Measurements from ENCODE around the gene ZBTB42.

ZBTB42 gene

GRCh38 chr14:104794099-104794498 is 6.8 kb upstream of the ZBTB42 start:
- peaks cover 4% of the 10 kb centered on the region for H3F3A ChIP-seq (ENCODE audit: control insufficient read depth, insufficient read depth)
- no peak overlapping the region for H3K27ac ChIP-seq (ENCODE audit: low read depth, low read length)
- H3K27me3 ChIP-seq (ENCODE audit: control insufficient read depth, low read length): peaks cover 33% of the 10 kb centered on the region
- H3K4me2 ChIP-seq (ENCODE audit: low read length): peak overlapping the region; percentile 99
- H3K36me3 ChIP-seq (ENCODE audit: control insufficient read depth, low read length): peaks cover 33% of the 10 kb centered on the region
- no peaks in the 10 kb centered on the region for H3K9me3 ChIP-seq (ENCODE audit: control insufficient read depth, insufficient read depth, low read length)
- H4K20me1 ChIP-seq (ENCODE audit: control insufficient read depth, insufficient read depth, low read depth, low read length): peaks cover 14% of the 10 kb centered on the region
- TF ChIP-seq EZH2phosphoT487 (IDR thresholded peaks at IDR 0.05; ENCODE audit: borderline replicate concordance, low read length) (no peak), CTCF (IDR thresholded peaks at IDR 0.05; ENCODE audit: low read depth, low read length, poor library complexity, severe bottlenecking) (no peak)
- H3K4me1 ChIP-seq (ENCODE audit: control insufficient read depth, low read length): peaks cover 19% of the 10 kb centered on the region
- peaks cover 55% of the 10 kb centered on the region for H3K79me2 ChIP-seq (ENCODE audit: control insufficient read depth, low read length)
- H3K9me2 ChIP-seq (replicated peaks; ENCODE audit: control insufficient read depth, low read length): no peaks in the 10 kb centered on the region
- peak overlapping the region; percentile 99 for H3K4me3 ChIP-seq (ENCODE audit: low read length)

GRCh38 chr14:104794631-104794992 is 6.3 kb upstream of the ZBTB42 start:
- Histone ChIP-seq H3K27me3 (ENCODE audit: control insufficient read depth, low read length) (peaks cover 38% of the 10 kb centered on the region), H3K27ac (ENCODE audit: low read depth, low read length) (0 out of 2 replicates have a peak overlapping the region, but pooled peaks have one; percentile 3), H3K9me3 (ENCODE audit: control insufficient read depth, insufficient read depth, low read length) (no peaks in the 10 kb centered on the region), H3K79me2 (ENCODE audit: control insufficient read depth, low read length) (peaks cover 49% of the 10 kb centered on the region), H3F3A (ENCODE audit: control insufficient read depth, insufficient read depth) (peaks cover 8% of the 10 kb centered on the region), H3K36me3 (ENCODE audit: control insufficient read depth, low read length) (peaks cover 29% of the 10 kb centered on the region), H3K4me1 (ENCODE audit: control insufficient read depth, low read length) (peaks cover 19% of the 10 kb centered on the region), H3K4me2 (ENCODE audit: low read length) (peak overlapping the region; percentile 99), H3K9me2 (replicated peaks; ENCODE audit: control insufficient read depth, low read length) (no peaks in the 10 kb centered on the region), H4K20me1 (ENCODE audit: control insufficient read depth, insufficient read depth, low read depth, low read length) (peaks cover 14% of the 10 kb centered on the region), H3K4me3 (ENCODE audit: low read length) (peak overlapping the region; percentile 99)
- TF ChIP-seq EZH2phosphoT487 (IDR thresholded peaks at IDR 0.05; ENCODE audit: borderline replicate concordance, low read length) (no peak), CTCF (IDR thresholded peaks at IDR 0.05; ENCODE audit: low read depth, low read length, poor library complexity, severe bottlenecking) (no peak)

GRCh38 chr14:104794993-104795780 is 5.7 kb upstream of the ZBTB42 start, which contains the start of gene AKT1:
TSS of gene AKT1 (minus strand) at chr14:104795748. CDS start at chr14:104792643, 3,105 bp downstream.
- H3K36me3 ChIP-seq (ENCODE audit: control insufficient read depth, low read length): peaks cover 25% of the 10 kb centered on the region

More at GRCh38 chr14:104794993-104795780, 5.7 kb upstream of the ZBTB42 start, which contains the start of gene AKT1:
- H3K4me1 ChIP-seq (ENCODE audit: control insufficient read depth, low read length): peaks cover 22% of the 10 kb centered on the region
- H3K4me3 ChIP-seq (ENCODE audit: low read length): peak within 1 kb of the TSS; percentile 99
- peaks cover 47% of the 10 kb centered on the region for H3K79me2 ChIP-seq (ENCODE audit: control insufficient read depth, low read length)
- peaks cover 44% of the 10 kb centered on the region for H3K27me3 ChIP-seq (ENCODE audit: control insufficient read depth, low read length)
- TF ChIP-seq EZH2phosphoT487 (IDR thresholded peaks at IDR 0.05; ENCODE audit: borderline replicate concordance, low read length) (no peak), CTCF (IDR thresholded peaks at IDR 0.05; ENCODE audit: low read depth, low read length, poor library complexity, severe bottlenecking) (no peak)
- peak within 1 kb of the TSS; percentile 99 for H3K4me2 ChIP-seq (ENCODE audit: low read length)
- H3K27ac ChIP-seq (ENCODE audit: low read depth, low read length): 0 out of 2 replicates have a peak within 1 kb of the TSS, but pooled peaks have one; percentile 3
- no peaks in the 10 kb centered on the region for H3K9me2 ChIP-seq (replicated peaks; ENCODE audit: control insufficient read depth, low read length)
- H3K9me3 ChIP-seq (ENCODE audit: control insufficient read depth, insufficient read depth, low read length): no peaks in the 10 kb centered on the region
- peaks cover 12% of the 10 kb centered on the region for H3F3A ChIP-seq (ENCODE audit: control insufficient read depth, insufficient read depth)
- peaks cover 14% of the 10 kb centered on the region for H4K20me1 ChIP-seq (ENCODE audit: control insufficient read depth, insufficient read depth, low read depth, low read length)

All from DOHH2 (cell line).